Activated CD8-positive, alpha-beta memory T cell treated with anti-CD3 and anti-CD28 coated beads for 4 hours (primary cell): ENCODE data around the gene DRD4.

Source experiments
- DNase-seq, 2 donors: peaks; one replicate each; pipeline ENCODE4 v3.0.0-alpha.2; 2020; ENCODE audit warnings: low read depth in 2 of 2

DRD4 gene

DNA sequence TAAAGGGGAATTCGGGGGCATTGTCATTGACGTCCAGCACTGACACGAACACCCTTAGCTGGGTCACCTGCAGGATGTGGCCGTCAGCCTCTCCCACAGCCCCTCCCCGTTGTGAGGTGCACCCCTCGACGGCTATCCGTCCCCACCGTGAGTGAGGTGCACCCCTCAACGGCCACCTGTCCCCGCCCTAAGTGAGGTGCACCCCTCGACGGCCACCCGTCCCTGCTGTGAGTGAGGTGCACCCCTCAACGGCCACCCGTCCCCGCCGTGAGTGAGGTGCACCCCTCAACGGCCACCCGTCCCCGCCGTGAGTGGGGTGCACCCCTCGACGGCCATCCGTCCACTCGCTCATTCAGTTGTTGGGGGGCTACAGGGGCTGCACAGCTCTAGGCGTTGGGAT is 15.2 kb upstream of the DRD4 start:
- no peak for DNase-seq

DNA sequence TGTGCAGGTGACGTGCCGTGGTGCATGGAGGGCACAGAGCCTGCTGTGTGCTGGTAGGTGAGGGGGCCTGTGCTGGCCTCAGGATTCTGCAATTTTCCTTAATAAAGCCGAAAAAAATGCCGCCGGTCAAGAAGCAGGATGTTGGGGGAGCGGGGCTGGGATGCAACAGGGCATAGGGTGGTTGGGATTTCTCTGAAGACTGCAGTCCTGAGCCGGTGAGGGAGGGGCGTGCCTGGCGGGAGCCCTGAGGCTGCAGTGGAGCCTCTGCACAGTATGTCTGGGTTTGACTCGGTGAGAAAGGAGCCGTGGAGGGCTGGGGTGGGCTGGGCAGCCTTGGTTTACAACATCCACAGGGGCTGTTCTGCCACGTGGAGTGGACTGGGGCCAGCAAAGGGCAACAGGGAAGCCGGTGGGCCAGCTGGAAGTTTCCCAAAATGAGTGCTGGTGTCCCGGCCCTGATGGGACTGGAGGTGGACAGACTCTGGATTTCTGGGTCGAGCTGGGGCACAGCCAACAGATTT is 13.7 kb upstream of the DRD4 start:
- no peak for DNase-seq

DNA sequence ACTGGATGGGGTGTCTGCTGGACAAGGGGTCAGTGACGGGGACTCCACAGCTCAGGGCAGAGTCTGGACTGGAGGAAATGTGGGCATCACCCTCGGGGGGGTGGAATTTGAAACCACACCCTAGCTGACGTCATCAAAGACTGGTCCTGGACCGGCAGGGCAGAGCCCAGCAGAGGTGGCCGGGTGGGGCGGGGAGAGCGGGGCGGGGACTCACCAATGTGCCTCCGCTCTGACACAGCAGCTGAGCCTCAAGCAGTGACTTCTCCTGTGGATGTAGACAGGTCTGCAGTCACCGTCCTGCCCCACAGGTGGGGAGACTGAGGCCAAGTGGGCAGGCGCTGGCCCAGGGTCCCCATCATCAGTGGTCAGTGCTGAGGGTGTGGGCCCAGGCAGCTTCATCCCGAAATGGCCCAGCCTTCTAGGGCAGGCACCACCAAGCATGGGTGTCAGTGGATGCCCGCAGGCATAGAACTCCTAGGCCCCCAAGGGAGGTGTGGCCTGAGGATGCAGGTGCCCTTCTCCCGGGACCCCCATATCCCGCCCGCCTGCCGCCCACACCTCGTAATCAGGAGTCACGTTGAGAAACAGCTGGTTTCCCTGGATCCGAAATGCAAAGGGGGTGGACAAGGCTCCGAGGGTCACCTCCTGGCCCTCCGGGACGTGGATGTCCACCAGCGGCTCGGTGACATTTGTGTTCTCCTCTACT is 12.9 kb upstream of the DRD4 start:
- no peak for DNase-seq

DNA sequence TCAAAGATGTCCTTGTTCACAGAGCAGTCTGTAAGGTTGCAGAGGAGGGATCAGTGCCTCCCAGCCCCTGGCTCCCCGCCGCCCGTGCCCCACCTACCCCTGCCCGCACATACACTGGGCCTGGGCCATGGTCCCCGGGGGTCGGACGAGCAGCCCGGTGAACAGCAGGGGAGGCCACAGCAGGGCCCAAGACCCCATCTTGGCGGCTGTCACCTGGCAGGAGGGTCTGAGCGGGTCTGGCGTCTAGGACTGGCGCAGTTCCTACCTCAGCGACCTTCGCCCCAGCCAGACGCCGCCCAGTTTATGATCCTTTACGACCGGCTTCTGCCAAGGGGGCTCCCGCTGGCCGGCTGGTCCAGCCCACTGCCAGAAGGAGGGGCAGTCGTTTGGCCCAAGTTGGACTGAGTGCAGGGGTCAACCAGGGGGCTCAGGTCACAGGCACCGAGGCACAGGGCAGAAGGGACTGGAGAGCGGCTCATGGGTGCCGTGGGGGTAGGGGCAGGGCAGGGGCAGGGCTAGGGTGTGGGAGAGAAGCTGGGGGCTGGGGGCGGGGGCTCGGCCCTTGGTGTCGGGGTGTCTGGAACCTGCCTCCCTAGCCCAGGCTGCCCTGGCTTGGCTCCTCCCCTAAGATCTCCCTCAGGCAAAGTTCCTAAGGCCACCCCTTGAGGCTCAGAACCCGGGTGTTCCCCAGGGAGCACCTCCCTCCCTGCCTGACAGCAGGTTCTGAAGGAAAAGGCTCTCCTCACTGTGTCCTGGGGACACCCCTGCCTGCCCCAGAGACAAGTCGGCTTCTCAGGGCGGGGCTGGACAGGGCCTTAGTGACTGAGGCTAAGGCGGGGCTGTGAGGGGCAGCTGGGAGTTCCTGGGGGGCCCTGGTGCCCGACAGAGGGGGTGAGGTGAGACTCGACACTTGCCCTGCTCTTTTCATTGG is 12.1 kb upstream of the DRD4 start, which contains the start of gene CDHR5:
Gene CDHR5, minus strand, starts transcription at position 251 of the 931 bp plus-strand sequence. Its CDS starts 53 bp downstream, at position 198.
- no peak for DNase-seq

DNA sequence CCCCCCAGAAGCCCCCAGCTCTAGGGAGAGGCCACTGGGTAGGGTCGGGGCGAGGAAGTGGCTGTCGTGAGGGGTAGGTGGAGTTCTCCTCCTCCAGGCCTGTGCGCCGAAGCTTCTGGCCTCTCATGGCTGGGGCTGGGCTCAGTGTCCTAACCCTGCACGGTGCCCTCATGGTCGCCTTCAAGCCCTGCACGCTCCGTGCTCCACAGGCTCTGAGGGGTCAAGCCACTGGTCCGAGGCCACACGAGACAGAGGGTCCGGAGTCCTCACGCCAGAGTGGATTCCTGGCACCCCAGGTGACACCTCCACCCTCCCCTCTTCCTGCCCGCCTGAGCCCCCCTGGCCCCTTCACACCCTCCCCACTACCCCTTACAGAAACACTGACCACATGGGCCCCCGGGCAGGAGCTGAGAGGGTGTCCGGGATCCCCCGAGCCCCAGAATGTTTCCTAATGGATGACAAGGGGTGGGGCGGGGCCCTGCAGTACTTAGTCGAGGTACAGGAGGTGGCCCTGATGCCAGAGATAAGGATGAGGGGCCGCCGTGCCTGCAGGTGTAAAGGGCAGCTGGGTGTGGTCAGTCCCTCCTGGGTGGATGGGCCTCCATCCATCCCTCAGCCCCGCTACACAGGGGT is 11.3 kb upstream of the DRD4 start:
- DNase-seq: no peak

DNA sequence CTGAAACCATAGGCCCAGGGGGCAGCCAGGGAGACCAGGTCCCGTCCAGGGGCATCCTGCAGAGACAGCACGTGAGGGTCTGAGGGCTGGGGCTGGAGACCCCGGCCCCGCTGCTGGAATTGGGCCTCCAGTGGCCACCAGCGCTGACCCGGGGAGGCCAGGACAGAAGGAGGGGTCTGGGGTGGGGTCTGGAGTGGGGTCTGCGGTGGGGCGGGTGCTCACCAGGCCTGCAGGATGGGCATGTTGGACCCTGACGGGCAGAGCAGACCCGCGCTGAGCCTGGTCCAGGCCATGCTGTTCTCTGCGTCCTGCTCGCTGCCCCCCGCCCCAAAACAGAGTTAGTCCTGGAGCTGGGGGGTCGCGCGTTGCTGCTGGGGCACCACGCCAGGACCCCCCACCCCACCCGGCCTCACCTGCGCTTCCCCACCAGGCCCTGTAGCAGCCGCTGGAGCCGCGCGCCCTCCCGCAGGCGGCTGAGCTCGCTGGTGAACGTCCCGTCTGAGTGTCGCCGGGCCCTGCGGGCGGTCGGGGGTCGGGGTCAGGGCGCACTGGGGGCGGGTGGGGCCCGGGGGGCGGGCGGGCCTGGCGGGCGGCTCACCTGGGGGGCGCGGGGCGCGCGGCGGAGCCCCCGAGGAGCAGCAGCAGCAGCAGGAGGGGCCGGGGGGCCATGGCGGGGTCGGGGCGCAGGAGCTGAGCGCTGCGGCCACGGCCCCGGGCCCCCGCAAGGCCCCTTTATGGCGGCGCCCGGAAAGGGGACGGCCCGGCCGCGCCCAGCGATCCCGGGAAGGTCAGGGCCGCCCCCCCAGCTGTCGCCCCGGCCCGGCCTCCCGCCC is 10.4 kb upstream of the DRD4 start, which contains the start of gene SCT:
Gene SCT, minus strand, starts transcription at position 707 of the 833 bp plus-strand sequence. Its CDS starts 38 bp downstream, at position 669.
- DNase-seq: no peak

DNA sequence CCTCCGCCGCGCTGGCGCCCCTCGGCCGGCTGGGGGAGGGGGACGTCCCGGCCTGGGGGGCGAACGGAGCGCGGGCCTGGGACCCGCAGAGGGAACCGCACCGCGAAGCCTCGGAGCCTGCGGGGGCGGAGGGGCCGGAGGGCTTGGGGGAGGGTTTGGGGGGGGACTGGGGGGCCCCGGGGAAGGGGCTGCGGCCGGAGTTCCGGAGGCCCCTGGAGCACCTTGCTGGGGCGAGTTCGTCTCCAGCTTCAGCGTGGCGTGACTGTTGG is 9.8 kb upstream of the DRD4 start:
- no peak for DNase-seq

DNA sequence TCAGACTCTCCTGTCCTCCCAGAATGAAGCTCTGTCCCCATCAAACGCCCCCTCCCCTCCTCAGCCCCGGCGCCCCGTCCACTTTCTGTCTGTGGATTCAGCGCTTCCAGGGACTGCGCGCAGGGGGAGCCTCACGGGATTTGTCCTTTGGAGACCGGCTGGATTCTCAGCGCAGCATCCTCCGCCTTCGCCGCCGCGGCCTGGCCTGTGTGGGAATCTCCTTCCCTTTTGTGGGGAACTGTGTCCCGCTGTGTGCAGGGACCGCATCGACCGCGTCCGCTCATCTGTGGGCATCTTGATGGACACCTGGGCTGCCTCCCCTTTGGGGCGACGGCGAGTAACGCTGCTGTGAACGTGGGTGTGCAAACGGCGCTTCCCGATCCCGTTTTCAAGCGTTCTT is 9.0 kb upstream of the DRD4 start:
- DNase-seq: no peak

DNA sequence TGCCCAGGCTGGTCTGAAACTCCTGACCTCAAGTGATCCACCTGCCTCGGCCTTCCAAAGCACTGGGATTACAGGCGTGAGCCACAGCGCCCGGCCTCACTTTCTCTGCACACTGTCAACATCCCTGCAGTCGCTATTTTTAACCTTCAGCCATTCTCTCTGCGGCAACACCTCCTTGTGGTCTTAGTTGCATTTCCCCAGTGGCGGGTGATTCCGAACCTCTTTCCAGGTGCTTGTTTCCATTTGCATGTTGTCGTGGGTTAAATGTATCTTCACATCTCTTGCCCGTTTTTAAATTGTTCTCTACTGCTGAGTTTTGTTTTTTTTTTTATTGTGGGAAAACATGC is 7.9 kb upstream of the DRD4 start:
- DNase-seq: no peak

DNA sequence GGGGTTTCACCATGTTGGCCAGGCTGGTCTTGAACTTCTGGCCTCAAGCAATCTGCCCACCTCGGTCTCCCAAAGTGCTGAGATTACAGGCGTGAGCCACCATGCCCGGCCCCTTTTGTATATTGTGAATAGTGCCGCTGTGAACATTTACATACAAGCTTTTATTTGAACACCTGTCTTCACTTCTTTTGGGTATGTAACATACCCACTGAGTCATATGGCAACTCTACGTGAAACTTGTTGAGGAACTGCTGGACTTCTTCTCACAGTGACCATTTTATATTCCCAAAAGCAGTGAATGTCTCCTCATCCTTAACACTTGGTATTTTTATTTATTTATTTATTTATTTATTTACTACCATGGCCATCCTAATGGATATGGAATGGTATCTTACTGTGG is 6.2 kb upstream of the DRD4 start:
- no peak for DNase-seq

DNA sequence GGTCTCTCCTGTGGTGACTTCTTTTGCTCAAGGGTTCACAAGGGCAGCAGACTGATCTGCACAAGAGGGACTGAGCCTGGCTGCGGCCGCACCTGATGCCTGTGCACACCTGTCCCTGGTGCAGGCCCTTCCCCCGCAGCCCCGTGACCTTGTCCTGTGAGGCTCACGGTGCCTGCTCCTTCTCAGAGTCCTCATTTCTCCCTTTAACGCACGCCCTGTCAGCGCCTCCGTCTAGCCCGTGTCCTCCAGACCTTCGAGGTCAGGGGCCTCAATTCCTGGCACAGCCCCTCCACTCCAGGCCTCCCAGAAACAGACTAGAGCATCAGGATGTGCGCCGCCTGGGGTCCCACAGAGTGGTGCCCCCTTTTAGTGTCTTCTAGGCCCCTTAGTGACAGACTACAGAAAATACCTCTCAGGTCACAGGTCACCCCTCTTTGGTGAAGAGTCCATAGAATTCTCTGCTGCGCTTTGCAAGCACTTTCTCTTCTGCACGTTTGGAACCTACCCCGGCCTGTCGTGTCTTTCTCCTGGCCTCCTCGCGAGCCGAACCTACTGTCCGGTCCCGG is 1.0 kb upstream of the DRD4 start:
- DNase-seq: no peak

DNA sequence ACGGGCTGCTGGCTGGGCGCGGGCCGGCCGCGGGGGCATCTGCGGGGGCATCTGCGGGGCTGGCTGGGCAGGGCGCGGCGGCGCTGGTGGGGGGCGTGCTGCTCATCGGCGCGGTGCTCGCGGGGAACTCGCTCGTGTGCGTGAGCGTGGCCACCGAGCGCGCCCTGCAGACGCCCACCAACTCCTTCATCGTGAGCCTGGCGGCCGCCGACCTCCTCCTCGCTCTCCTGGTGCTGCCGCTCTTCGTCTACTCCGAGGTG is 194 bp downstream of the DRD4 start:
- DNase-seq: no peak

DNA sequence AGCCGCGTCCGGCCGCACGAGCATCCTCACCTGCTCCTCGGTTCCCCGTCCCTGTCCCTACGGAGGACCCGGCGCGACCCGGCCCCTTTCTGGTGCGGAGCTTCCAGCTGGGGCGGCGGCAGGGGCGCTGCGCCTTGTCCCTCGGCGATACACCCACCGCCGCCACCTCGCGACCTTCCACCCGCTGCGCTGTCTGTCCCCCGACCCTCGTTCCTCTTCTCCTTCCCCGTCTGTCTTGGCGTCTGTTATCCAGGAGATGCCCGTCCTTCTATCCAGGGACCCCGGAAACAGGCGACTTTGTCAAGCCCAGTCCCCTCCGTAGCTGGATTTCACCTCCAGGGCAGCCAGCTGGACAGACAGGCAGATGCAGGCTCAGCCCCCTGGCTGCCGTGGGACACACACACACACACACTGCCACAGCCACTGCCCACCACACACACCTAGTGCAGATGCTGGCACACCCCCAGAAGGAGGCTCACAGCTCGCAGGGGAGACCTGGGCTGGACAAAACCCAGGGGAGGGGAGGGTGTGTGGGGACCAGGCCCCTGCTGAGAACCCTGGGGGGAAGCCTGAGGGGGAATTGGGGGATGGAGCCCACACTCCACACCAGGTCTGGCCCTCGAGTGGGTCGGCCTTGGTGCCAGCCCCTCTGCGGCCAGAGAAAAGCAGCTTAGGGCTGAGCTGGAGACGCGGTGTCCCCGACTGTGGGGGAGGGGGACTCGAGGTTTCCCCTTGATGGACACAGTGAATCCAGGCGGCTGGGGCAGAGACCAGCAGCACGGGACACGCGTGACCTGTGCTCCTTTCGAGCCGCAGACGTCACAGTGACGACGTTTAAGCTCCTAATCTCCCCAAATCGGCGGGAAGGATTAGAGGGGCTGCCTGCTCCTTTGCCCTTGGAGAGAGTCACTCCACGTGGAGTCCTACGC is 788 bp downstream of the DRD4 start:
- no peak for DNase-seq

DNA sequence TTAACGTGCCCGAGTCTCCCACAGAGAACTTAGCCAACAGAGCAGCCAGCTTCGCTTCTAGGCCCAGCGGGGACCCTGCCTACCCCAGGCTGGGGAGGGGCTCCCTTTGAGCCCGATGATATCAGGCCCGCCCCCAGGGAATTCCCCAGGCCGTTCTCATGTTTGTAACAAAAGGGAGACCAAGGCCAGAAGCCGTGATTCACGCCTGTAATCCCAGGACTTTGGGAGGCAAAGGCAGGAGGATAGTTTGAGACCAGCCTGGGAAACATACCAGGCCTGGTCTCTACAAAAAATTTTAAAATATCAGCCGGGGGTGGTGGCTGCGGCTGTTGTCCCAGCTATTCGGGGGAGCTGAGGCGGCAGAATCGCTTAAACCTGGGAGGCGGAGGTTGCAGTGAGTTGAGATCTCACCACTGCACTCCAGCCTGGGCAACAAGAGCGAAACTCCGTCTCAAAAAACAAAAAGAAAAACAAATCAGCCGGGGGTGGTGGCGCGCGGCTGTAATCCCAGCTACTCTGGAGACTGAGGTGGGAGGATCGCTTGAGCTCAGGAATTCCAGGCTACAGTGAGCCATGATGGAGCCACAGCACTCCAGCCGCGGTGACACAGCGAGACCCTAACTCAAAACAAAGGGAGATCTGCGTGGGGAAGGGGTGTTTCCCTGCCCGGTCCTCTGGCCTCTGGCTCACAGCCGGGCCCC is 1.7 kb downstream of the DRD4 start:
- DNase-seq: no peak

DNA sequence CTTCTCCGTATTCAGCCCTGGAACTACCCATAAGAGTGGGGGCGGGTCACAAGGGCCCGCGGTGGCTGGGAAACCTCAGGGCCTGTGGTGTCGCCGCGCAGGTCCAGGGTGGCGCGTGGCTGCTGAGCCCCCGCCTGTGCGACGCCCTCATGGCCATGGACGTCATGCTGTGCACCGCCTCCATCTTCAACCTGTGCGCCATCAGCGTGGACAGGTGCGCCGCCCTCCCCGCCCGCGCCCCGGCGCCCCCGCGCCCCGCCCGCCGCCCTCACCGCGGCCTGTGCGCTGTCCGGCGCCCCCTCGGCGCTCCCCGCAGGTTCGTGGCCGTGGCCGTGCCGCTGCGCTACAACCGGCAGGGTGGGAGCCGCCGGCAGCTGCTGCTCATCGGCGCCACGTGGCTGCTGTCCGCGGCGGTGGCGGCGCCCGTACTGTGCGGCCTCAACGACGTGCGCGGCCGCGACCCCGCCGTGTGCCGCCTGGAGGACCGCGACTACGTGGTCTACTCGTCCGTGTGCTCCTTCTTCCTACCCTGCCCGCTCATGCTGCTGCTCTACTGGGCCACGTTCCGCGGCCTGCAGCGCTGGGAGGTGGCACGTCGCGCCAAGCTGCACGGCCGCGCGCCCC is 2.4 kb downstream of the DRD4 start:
- no peak for DNase-seq

DNA sequence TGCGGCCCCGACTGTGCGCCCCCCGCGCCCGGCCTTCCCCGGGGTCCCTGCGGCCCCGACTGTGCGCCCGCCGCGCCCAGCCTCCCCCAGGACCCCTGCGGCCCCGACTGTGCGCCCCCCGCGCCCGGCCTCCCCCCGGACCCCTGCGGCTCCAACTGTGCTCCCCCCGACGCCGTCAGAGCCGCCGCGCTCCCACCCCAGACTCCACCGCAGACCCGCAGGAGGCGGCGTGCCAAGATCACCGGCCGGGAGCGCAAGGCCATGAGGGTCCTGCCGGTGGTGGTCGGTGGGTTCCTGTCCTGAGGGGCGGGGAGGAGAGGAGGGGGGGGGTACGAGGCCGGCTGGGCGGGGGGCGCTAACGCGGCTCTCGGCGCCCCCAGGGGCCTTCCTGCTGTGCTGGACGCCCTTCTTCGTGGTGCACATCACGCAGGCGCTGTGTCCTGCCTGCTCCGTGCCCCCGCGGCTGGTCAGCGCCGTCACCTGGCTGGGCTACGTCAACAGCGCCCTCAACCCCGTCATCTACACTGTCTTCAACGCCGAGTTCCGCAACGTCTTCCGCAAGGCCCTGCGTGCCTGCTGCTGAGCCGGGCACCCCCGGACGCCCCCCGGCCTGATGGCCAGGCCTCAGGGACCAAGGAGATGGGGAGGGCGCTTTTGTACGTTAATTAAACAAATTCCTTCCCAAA is 3.1 kb downstream of the DRD4 start:
- no peak for DNase-seq

DNA sequence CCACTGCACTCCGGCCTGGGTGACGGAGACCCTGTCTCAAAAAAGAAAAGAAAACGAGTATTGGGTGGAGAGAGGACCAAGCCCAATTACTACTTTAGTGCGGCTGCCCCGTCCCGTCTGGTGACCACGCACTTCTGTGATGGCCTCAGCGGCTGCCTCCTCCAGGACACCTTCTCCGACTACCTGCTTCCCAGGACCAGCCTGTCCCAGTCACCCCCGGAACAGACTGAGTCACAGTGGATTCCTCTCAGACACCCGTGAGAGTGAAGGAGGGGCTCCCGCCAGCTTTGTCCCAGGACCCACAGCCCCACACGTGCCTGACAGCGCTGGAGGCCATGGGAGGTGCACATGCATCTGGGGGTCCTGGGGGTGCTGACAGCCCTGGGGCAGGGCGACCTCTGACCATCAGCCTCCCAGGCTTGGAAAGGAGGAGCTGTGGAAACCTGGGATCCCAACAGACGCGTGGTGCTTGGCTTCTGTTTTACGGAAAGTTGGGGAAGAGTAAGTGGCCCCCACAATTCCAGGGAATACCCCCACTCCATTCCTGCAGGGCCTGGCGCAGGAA is 4.8 kb downstream of the DRD4 start:
- no peak for DNase-seq

DNA sequence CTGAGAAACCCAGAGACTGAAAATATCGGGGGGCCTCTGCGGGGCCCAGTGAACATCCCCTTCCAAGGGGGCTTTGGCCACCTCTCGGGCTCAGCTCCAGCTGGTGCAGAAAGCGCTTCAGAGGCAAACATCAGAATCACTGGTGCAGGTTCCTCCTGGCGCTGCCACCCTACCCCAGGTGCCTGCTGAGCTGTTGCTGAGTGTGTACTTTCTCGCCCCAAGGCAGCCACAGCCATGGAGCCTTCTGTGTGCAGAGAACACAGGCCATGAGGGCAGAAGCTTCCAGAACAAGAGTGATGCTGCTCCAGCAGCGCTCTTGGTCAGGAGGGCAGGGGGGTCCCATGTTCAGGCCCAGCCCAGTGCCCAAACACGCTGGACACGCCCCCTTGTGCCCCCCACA is 6.3 kb downstream of the DRD4 start:
- no peak for DNase-seq
